Right renal cortex interstitium (tissue), 3 donors: ENCODE results near the gene OXSR1. TPM values are rescaled to one million over a fixed set of nuclear protein-coding genes. Genes with fewer than 3 reads are reported as not detected.

Experiments
- DNase-seq, 3 donors: peaks; one replicate each; pipeline ENCODE4 v3.0.0-alpha.2; 2013; ENCODE audit warnings: low read depth in 3 of 3, low spot score in 2 of 3
- polyA plus RNA-seq, 3 donors: library from polyadenylated mRNA; unstranded; fragments of 120-200 nt; gene quantifications; one replicate each; pipeline ENCODE4 v1.2.1, GENCODE V29; 2013; ENCODE audit not compliant: insufficient read length in 3 of 3

Gene OXSR1
- polyA plus RNA-seq = 10 to 100 TPM; 45.4 to 51.2 (median 47.7) TPM

GRCh38 chr3:38164952-38165721 lies at the start of gene OXSR1:
Gene OXSR1, plus strand, starts transcription at chr3:38165537. Its CDS starts 340 bp downstream, at chr3:38165877.
- peak; percentile 98 to 99 (median 99) for DNase-seq

- DNase-seq = no peak
These were observed 49.5 kb upstream of the OXSR1 start for GRCh38 chr3:38115645-38116427.

GRCh38 chr3:38116471-38117162 lies 48.7 kb upstream of the OXSR1 start:
- DNase-seq = no peak

DNA sequence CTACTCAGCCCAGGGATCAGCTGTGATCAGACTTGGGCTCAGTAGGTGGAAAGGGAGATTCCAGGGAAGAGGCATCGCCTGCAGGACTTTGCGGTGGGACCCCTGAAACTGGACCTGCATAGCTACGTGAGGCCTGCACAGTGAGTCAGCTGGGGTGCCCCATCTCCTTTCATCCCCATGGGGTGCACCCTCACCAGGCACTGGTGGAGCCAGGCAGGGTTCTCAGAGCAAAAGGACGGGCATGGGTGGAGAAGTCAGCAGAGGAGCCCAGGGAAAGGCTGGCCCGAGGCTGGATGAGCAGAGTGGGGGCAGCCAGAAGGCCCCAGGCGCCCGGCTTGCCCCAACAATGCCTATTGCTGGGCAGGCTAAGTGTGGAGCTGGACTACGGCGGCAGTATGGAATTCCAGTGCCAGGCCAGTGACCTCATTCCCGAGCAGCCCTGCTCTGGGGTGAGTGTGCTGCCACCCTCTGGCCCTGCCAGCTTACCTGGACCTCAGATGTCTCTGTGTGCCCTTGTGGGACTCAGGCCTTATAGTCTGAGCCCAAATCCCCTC lies 48.1 kb upstream of the OXSR1 start:
- no peak for DNase-seq

DNA sequence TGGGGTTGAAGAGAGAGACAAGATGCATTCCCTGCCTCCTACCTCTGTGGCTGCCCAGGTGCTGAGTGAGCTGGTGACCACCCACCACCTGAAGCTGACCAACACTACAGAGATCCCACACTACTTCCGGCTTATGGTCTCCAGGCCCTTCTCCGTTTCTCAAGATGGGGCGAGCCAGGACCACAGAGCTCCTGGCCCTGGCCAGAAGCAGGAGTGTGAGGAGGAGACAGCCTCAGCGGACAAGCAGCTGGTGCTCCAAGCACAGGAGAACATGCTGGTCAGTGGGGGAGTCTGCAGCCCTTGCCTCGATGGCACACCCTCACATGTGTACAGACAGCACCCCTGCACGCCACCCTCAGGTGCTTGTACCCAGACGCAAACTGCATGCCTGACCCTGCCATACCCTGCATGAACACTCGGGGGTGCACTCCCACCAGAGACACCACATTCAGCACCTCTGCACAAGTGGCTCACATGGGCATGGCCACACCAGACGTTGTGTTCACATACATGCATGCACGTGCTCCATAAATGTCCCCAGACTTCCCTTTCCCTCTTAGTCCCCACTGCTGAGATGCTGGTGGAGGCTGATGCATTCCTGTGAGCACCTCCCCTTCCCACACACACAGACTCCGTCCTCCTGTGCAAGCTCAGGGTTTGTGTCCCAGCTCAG lies 47.5 kb upstream of the OXSR1 start:
- DNase-seq = no peak

DNA sequence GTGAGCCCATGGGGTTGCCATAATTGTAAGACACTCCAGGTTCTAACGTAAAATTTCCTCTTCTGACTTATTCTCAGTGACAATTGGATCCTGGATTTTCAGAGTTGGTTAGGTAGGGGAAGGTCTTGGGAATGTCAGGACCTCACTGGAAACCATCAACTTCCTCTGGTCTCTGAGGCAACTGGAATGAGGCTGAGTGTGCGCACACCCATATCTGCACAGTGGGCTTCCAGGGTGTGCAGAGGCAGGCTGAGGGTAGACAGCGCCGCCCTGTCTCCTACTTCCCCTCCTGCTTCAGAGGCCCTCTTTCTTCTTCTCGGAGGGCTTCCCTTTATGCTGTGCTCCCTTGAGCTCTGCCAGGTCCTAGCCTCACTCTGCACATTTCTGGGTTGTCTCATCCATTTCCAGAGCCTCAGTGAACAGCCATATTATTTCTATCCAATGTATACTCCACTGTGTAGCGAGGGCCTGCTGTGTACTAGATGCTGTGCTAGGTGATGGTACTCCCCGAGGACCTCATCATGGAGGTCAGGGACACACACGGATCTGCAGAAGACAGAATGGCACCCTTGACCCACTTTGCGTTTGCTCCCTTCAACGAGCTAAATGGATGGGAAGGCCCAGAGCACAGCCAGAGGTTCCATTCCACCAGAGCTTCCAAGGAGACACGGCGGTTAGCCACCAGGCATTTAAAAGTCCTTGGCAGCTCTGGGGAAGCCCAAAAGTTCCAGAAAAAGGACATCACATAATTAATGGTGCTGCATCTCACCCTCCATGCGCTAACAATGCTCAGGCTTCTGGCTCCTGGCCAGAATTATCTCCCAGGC lies 46.7 kb upstream of the OXSR1 start:
- no peak for DNase-seq

- DNase-seq = no peak
These were observed 46.1 kb upstream of the OXSR1 start for GRCh38 chr3:38119248-38119544.

DNA sequence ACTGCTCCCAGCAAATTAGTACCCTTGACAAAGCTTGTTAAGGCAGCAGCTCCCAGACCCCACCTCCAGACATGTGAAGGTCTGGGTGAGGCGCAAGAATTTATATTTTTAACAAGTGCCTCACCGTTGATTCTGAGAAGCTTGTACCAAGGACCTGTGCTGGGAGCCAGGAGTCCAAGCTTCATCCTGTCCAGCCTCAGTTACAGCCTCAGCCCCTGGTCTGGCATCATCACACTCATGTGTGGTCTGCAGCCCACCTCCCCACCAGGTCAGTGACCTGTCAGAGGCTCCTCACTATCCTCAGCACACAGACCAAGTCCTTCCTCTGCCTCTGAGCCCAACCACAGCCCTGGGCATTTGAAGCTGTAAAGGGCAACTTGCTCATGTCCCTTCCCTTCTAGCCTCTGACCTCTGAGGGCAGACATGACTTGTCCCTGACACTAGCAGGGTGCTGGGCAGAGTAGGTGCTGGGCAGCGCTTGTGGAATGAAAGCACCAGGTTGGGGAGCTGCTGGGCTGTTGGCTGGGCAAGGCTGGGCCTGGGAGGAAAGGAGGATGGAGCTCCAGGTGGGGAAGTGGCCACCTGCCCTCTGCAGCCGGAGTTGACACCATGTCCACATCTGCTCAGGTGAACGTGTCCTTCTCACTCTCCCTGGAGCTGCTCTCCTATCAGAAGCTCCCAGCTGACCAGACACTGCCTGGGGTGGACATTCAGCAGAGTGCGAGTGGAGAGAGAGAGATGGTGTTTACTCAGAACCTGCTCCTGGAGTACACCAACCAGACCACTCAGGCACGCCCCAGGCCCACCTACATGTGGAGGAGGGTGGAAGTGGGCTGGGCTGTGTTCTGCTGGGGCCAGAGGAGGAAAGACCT lies 45.3 kb upstream of the OXSR1 start:
- DNase-seq = no peak

GRCh38 chr3:38120693-38121450 lies 44.5 kb upstream of the OXSR1 start:
- no peak for DNase-seq

DNA sequence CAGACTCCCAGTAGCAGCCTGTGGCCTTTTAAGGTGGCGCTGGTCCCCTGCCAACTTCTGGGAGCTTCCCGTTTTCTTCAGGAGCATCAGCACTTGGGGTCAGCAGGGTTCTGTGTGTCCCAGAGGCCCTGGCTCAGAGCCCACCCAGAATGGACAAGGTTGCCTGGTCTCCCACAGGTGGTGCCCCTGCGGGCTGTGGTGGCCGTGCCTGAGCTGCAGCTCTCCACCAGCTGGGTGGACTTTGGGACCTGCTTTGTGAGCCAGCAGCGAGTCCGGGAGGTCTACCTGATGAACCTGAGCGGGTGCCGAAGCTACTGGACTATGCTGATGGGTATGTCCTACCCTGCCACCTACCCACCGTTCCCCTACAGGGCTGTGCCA lies 43.9 kb upstream of the OXSR1 start:
- no peak for DNase-seq

DNA sequence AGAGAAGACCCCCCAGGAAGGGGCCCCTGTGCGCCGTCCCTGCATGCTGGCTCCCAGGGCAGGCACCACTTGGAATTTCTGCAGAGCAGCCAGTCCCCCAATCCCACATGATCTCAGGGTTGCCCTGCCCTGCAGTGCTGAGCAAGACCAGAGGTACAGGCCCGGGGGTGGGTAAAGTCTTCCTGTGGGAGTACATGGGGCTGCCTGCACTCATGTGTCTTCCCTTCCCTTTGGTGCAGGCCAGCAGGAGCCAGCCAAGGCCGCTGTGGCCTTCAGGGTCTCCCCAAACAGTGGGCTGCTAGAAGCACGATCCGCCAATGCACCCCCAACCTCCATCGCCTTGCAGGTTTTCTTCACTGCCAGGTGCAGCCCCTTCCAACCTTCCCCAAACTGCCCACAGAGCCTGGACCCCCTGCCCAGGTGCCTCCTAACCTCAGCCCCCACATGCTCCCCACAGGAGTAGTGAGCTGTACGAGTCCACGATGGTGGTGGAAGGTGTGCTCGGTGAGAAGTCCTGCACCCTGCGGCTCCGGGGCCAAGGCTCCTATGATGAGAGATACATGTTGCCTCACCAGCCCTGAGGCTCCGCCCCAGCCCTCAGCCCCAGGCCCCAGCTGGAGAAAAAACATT lies 43.4 kb upstream of the OXSR1 start:
- no peak for DNase-seq

- no peak for DNase-seq
These were observed 42.5 kb upstream of the OXSR1 start for GRCh38 chr3:38122712-38123290.

- DNase-seq = no peak
These were observed 40.8 kb upstream of the OXSR1 start for GRCh38 chr3:38124324-38125122.

- no peak for DNase-seq
These were observed 39.8 kb upstream of the OXSR1 start for GRCh38 chr3:38125305-38126120.

DNA sequence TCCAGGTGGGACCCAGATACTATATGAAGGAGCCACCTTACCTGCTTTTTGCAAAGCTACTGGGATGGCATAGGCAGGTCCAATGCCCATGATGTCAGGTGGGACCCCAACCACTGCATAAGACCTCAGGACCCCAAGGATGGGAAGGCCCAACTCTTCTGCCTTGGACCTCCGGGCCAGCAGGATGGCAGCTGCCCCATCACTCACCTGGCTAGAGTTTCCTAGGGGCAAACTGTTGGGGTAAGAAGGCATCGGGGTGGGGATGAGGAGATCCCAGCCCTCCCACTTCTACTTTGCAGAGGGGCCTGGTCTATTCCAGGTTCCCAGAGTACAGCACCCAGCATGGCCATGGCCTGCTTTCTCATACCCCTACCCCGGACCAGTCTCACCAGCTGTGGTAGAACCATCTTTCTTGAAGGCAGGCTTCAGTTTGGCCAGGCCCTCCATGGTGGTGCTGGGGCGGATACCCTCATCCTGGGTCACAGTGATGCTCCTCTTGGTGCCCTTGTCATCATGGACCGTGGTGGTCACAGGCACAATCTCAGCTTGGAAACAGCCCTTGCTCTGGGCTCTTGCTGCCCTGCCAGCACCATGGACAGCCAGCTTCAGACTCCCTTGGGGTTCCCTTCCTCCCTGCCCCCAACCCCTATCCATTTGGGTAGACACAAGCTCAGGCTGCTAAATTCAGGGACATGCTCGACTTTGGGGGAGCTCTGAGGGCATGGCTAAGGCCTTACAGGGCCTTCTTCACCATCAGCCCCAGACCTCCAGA lies 39.0 kb upstream of the OXSR1 start:
- no peak for DNase-seq
